Activated CD4-positive, alpha-beta T cell treated with anti-CD3 and anti-CD28 coated beads for 24 hours (primary cell): ENCODE data around the gene SEC61B.

Experiments
- DNase-seq, 2 donors: peaks; one replicate each; pipeline ENCODE4 v3.0.0-alpha.2; 2020; ENCODE audit warnings: low read depth in 2 of 2

Gene SEC61B

DNA sequence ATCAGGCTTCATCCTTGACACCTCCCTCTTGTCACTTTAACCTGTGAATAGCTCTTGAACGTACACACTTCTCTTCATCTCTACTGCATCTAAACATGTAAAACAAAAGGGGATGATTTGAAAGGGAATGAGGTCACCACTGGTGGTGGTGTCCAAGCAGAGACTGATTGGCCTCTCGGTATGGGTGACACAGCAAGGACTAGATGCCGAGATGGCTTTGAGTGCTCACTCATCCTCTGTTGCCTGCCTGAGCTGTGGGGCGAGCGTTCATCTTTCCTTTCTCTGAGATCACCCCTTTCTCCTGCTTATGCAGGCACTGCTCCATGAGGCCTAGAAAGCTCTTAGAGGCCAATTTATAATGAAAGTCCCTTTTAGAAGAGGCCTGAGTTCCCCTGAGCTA lies 51.9 kb downstream of the SEC61B start:
- no peak for DNase-seq

DNA sequence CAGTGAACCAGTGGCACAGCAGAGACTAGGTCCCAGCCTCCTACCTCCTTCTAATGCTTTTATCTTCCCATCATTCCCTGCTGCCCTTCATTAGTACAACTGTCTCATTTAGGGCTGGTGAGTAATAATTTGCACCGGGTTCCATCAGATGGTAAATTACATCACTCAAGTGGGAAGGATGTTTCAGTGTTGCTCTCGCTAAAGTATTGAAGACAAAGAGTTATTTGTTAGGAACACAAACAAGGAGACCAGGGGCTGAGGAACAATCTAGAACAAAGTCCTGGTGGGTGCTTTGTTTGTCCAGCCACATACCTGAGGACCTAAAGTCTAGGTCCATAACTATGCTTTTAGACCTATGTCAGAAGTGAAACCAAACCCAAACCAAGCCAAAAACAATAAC lies 52.4 kb downstream of the SEC61B start:
- DNase-seq, result no peak
